ENCODE measurements around the gene HNRNPCL1.
"Not testable (repeated sequence)": the region's sequence is repeated elsewhere in the genome, so short reads cannot be mapped to it uniquely, and the experiment has no call there.

The HNRNPCL1 gene

GRCh38 chr1:12848620-12849019 is at the start of gene HNRNPCL1:
Gene HNRNPCL1 (minus strand): TSS chr1:12848720. CDS start chr1:12848289, 431 bp downstream.
- DNase-seq: not testable (repeated sequence)

GRCh38 chr1:12898170-12898569 is 49.6 kb upstream of the HNRNPCL1 start, which contains the start of gene PRAMEF10:
Gene PRAMEF10 (minus strand): TSS chr1:12898270. CDS start chr1:12895847, 2,423 bp downstream.
- not testable (repeated sequence) for DNase-seq

DNA sequence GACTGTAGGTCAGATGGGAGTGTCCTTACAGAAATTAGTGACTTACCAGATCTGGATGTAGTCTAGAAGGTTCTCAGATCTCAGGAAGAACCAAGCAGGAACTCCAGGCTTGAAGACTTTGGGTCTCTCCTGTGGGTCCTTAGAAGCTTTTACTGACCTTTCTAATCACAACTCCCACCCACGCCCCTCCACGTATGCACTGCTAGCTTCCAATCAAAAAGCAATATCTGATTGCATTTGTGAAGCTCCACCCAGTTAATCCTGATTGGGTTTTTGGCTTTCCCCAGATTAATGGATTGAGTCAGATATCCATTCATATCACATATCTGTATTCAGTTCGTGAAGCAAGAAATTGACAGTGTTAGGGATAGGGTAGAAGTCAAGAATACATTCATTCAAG is 37.6 kb upstream of the HNRNPCL1 start, which contains the start of gene PRAMEF4:
TSS of gene PRAMEF4 (minus strand) at position 101 of the 400 bp plus-strand sequence. CDS start 2,807 bp downstream, outside the sequence.
- not testable (repeated sequence) for DNase-seq

DNA sequence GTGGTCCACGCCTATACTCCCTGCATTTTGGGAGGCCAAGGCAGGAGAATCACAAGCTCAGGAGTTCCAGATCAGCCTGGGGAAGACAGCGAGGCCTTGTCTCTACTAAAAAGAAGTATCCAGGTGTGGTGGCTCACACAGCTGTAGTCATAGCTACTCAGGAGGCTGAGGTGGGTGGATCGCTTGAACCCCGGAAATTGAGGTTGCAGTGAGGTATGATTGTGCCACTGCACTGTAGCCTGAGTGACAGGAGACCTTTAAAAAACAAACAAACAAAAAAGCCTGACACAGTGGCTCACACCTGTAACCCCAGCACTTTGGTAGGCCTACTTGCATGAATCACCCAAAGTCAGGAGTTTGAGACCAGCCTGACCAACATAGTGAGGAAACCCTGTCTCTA is 29.9 kb upstream of the HNRNPCL1 start:
- not testable (repeated sequence) for DNase-seq

DNA sequence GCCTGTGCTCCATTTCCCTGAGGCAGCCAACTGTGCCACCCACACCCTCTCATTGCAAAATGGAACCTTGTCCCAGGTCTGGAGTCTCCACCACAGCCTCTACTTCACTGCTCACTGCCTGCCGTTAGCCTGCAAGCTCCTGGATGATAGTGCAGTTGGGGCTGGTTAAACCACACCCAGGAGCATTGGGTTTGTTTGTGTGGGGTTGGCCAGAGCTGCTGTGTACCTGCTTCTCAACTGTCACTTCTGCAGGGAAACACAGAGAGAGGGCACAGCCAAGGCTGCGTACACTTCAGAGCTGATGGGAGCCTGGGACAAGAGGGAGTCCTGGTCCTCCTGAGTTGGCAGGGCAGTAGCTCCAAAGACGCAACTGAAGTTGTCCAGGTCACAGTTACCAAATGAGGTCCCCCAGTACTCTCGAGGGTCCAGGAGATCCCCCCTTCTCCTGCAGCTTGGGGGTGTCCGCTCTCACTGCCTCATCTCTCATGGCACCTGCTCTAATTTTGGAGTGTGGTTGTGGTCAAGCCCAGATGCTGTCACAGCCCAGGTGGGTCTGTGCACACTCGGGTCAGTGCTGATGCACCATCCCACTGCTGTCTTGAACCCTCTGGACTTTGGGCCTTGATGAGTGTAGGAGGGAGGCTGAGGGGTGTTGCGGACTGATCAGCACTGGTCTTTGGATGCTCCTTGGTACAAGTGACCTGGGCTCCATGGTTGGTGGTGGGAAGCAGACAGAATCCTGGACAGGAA is 14.8 kb upstream of the HNRNPCL1 start:
- DNase-seq: not testable (repeated sequence)

GRCh38 chr1:12856786-12857185 is 8.3 kb upstream of the HNRNPCL1 start, which contains the start of gene PRAMEF2:
Gene PRAMEF2 (plus strand): TSS chr1:12857086. CDS start chr1:12859010, 1,924 bp downstream.
- not testable (repeated sequence) for DNase-seq

- no peak for DNase-seq
Observed at GRCh38 chr1:12851779-12852178, 3.3 kb upstream of the HNRNPCL1 start.

DNA sequence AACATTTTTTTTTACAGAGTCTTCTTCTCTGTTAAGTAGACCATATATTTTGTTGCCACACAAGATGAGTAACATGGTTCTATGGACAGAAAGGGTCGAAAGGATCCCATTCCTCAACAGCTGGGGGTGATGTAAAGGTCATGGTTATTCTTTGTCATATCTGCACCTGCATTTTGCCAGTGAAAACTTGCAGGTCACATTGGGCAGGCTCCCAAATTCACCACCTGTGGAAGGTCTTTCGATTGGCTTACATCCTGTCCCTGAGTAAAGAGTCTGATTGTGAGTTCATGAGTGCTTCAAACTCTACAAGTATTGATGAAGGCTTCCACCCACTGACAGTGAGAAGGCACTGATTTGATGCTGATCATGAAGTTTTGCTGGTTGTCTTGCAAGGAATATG is 15.3 kb downstream of the HNRNPCL1 start:
- not testable (repeated sequence) for DNase-seq

GRCh38 chr1:12831310-12831709 is 17.2 kb downstream of the HNRNPCL1 start, which contains the start of gene PRAMEF11:
Gene PRAMEF11 (minus strand): TSS chr1:12831410. CDS start chr1:12828789, 2,621 bp downstream.
- DNase-seq: not testable (repeated sequence)

- not testable (repeated sequence) for DNase-seq
Observed at GRCh38 chr1:12819061-12819460, 29.5 kb downstream of the HNRNPCL1 start.

GRCh38 chr1:12811409-12811784 is 37.1 kb downstream of the HNRNPCL1 start:
- DNase-seq: no peak

- DNase-seq: no peak
Observed at GRCh38 chr1:12810691-12811408, 37.7 kb downstream of the HNRNPCL1 start.

- no peak for DNase-seq
Observed at GRCh38 chr1:12809933-12810332, 38.6 kb downstream of the HNRNPCL1 start.

GRCh38 chr1:12799730-12800129 is 48.8 kb downstream of the HNRNPCL1 start:
- no peak for DNase-seq

- DNase-seq: no peak
Observed at GRCh38 chr1:12798911-12799310, 49.6 kb downstream of the HNRNPCL1 start.

All from NCI-H2171 treated with DMSO at 0.1 percent for 48 hours (cell line).